H1 (cell line): ENCODE data around the gene CDH12. TPM values are rescaled to one million over a fixed set of nuclear protein-coding genes. Genes with fewer than 3 reads are reported as not detected.

Experiments
- CTCF ChIA-PET: fragments of 300-600 bp; sonication (Branson Sonifier 250); formaldehyde crosslinking; loops from one replicate; lab custom pipeline; 2021; ENCODE audit not compliant: partially characterized antibody; lab: Charles Lee
- POLR2A ChIA-PET: fragments of 300-600 bp; sonication (Branson Sonifier 250); formaldehyde crosslinking; loops from one replicate; lab custom pipeline; 2021; ENCODE audit warnings: inconsistent platforms; ENCODE audit not compliant: partially characterized antibody; lab: Charles Lee
- DNase-seq, 2 experiments: peaks; one replicate each; pipeline versions ENCODE4 v3.0.0 to v3.0.0-alpha.2; 2010 to 2022; ENCODE audit warnings: low spot score in 2 of 2, low read depth in 1 of 2, mixed read lengths in 1 of 2
- FAIRE-seq: peaks from 2 replicates; lab custom pipeline; 2011; peaks lifted over from hg19 to GRCh38; lab: Jason Lieb, UNC
- H2AFZ ChIP-seq: 2 replicates; pipeline ENCODE4 v1.8.1; 2012; ENCODE audit warnings: low read length, inconsistent platforms
- H2AK5ac ChIP-seq: 2 replicates; pipeline ENCODE4 v1.6.1; 2013; ENCODE audit warnings: low read depth, low read length
- H2BK120ac ChIP-seq: replicated peaks from 2 replicates; pipeline ENCODE3; 2013; ENCODE audit warnings: low read depth, low read length, inconsistent platforms
- H2BK12ac ChIP-seq: 2 replicates; pipeline ENCODE4 v1.6.1; 2013; ENCODE audit warnings: low read depth, low read length
- H2BK15ac ChIP-seq: 2 replicates; pipeline ENCODE4 v1.6.1; 2013; ENCODE audit warnings: low read length
- H2BK20ac ChIP-seq: 2 replicates; pipeline ENCODE4 v1.6.1; 2013; ENCODE audit warnings: low read length
- H2BK5ac ChIP-seq: 2 replicates; pipeline ENCODE4 v1.6.1; 2013; ENCODE audit warnings: low read depth, low read length
- H3K14ac ChIP-seq: 2 replicates; pipeline ENCODE4 v1.6.1; 2013; ENCODE audit warnings: inconsistent platforms; ENCODE audit not compliant: insufficient read length
- H3K18ac ChIP-seq: 2 replicates; pipeline ENCODE4 v1.6.1; 2013; ENCODE audit warnings: low read length; ENCODE audit errors: extremely low read depth
- H3K23ac ChIP-seq: 2 replicates; pipeline ENCODE4 v1.6.1; 2013; ENCODE audit warnings: inconsistent platforms; ENCODE audit not compliant: insufficient read length
- H3K23me2 ChIP-seq: 2 replicates; pipeline ENCODE4 v1.6.1; 2013; ENCODE audit warnings: low read depth, low read length
- H3K27ac ChIP-seq: 2 replicates; pipeline ENCODE4 v1.6.1; 2011; ENCODE audit warnings: low read depth, low read length, inconsistent platforms
- H3K27me3 ChIP-seq, 4 experiments: replicated peaks in 1 of 4; 1 replicate in 1 of 4; 2 replicates in 3 of 4; pipeline versions ENCODE4 v1.6.1 to v1.8.1; 2011 to 2013; ENCODE audit warnings: low read length in 3 of 4, mild to moderate bottlenecking in 3 of 4, inconsistent platforms in 2 of 4, mixed read lengths in 2 of 4, moderate library complexity in 1 of 4; ENCODE audit not compliant: control insufficient read depth in 3 of 4, insufficient read depth in 3 of 4; ENCODE audit errors: extremely low read depth in 1 of 4
- H3K36me3 ChIP-seq, 4 experiments: 2 replicates each; pipeline versions ENCODE4 v1.6.1 to v1.8.1; 2011 to 2013; ENCODE audit warnings: mild to moderate bottlenecking in 4 of 4, low read length in 3 of 4, moderate library complexity in 2 of 4, control low read depth in 1 of 4, inconsistent platforms in 1 of 4; ENCODE audit not compliant: insufficient read depth in 4 of 4, control insufficient read depth in 2 of 4
- H3K4ac ChIP-seq: replicated peaks from 2 replicates; pipeline ENCODE3; 2013; ENCODE audit warnings: low read length, low read depth, mixed read lengths, inconsistent platforms; ENCODE audit not compliant: insufficient read length
- H3K4me1 ChIP-seq, 4 experiments: replicated peaks in 1 of 4; 1 replicate in 1 of 4; 2 replicates in 3 of 4; pipeline versions ENCODE4 v1.6.1 to v1.8.1; 2011 to 2013; ENCODE audit warnings: low read length in 3 of 4, inconsistent platforms in 2 of 4, mixed read lengths in 1 of 4; ENCODE audit not compliant: insufficient read depth in 4 of 4, control insufficient read depth in 3 of 4
- H3K4me2 ChIP-seq, 2 experiments: 2 replicates each; pipeline versions ENCODE4 v1.6.1 to v1.8.1; 2011 to 2013; ENCODE audit warnings: low read depth in 2 of 2, low read length in 2 of 2, control low read depth in 1 of 2, inconsistent platforms in 1 of 2, mild to moderate bottlenecking in 1 of 2; ENCODE audit not compliant: insufficient read depth in 1 of 2
- H3K4me3 ChIP-seq, 4 experiments: fragments of 200-600, 300-600 bp in 1 of 4; sonication (generic), shearing (Covaris generic), sonication (Bioruptor Twin) in 1 of 4; 2 replicates each; pipeline versions ENCODE4 v1.5.1 to v1.8.1; 2011 to 2016; ENCODE audit warnings: low read length in 4 of 4, low read depth in 3 of 4, control low read depth in 2 of 4, inconsistent platforms in 2 of 4, mild to moderate bottlenecking in 2 of 4, mixed read lengths in 1 of 4, moderate library complexity in 1 of 4; ENCODE audit not compliant: insufficient read depth in 2 of 4; ENCODE audit errors: extremely low read depth in 1 of 4
- H3K56ac ChIP-seq: replicated peaks from 2 replicates; pipeline ENCODE3; 2013; ENCODE audit warnings: low read depth, mild to moderate bottlenecking, mixed read lengths, low read length, inconsistent platforms; ENCODE audit not compliant: insufficient read length
- H3K79me1 ChIP-seq: 2 replicates; pipeline ENCODE4 v1.6.1; 2013; ENCODE audit warnings: low read depth, low read length, control low read depth
- H3K79me2 ChIP-seq, 2 experiments: 2 replicates each; pipeline versions ENCODE4 v1.6.1 to v1.8.1; 2012 to 2013; ENCODE audit warnings: low read length in 2 of 2, mild to moderate bottlenecking in 2 of 2, inconsistent platforms in 1 of 2; ENCODE audit not compliant: insufficient read depth in 2 of 2, control insufficient read depth in 1 of 2
- H3K9ac ChIP-seq, 4 experiments: replicated peaks in 1 of 4; 1 replicate in 1 of 4; 2 replicates in 3 of 4; pipeline versions ENCODE4 v1.6.1 to v1.8.1; 2011 to 2013; ENCODE audit warnings: low read depth in 3 of 4, low read length in 3 of 4, control low read depth in 2 of 4, mild to moderate bottlenecking in 2 of 4, moderate library complexity in 2 of 4, inconsistent platforms in 1 of 4; ENCODE audit errors: extremely low read depth in 1 of 4
- H3K9me3 ChIP-seq, 2 experiments: 2 replicates each; pipeline versions ENCODE4 v1.6.1 to v1.8.1; 2012 to 2013; ENCODE audit warnings: mild to moderate bottlenecking in 2 of 2, moderate library complexity in 2 of 2, control low read depth in 1 of 2, inconsistent platforms in 1 of 2, low read depth in 1 of 2, low read length in 1 of 2, mixed read lengths in 1 of 2; ENCODE audit not compliant: insufficient read depth in 2 of 2
- H4K20me1 ChIP-seq, 2 experiments: replicated peaks in 1 of 2; 2 replicates each; pipeline versions ENCODE3 to v1.8.1; 2011 to 2013; ENCODE audit warnings: inconsistent platforms in 2 of 2, low read length in 2 of 2, mild to moderate bottlenecking in 1 of 2; ENCODE audit not compliant: insufficient read depth in 2 of 2, control insufficient read depth in 1 of 2
- H4K5ac ChIP-seq: 2 replicates; pipeline ENCODE4 v1.6.1; 2013; ENCODE audit warnings: low read length, low read depth, mixed read lengths, inconsistent platforms; ENCODE audit not compliant: insufficient read length
- H4K8ac ChIP-seq: 2 replicates; pipeline ENCODE4 v1.8.0; 2013; ENCODE audit warnings: mild to moderate bottlenecking, moderate library complexity, low read length, inconsistent platforms; ENCODE audit not compliant: insufficient read depth; ENCODE audit errors: extremely low read depth
- H4K91ac ChIP-seq: replicated peaks from 2 replicates; pipeline ENCODE3; 2013; ENCODE audit warnings: low read length, mixed read lengths, inconsistent platforms; ENCODE audit not compliant: insufficient read length
- BACH1 ChIP-seq: IDR thresholded peaks from 2 replicates; pipeline ENCODE4 v1.6.1; 2012; ENCODE audit warnings: low read length, improper control_type of control experiment
- KDM4A ChIP-seq: IDR thresholded peaks from one replicate; pipeline ENCODE4 v1.7.1; 2012; ENCODE audit warnings: low read depth, mild to moderate bottlenecking, moderate library complexity, low read length, inconsistent platforms; ENCODE audit not compliant: severe bottlenecking
- POU5F1 ChIP-seq: IDR thresholded peaks from 2 replicates; pipeline ENCODE4 v1.6.1; 2011; ENCODE audit warnings: low read depth, mild to moderate bottlenecking, low read length, moderate library complexity
- RXRA ChIP-seq: IDR thresholded peaks from 2 replicates; pipeline ENCODE4 v1.6.1; 2011; ENCODE audit warnings: low read depth, mild to moderate bottlenecking, low read length, moderate library complexity; ENCODE audit not compliant: insufficient read depth
- SAP30 ChIP-seq: fragments of 300-600 bp; sonication (generic); IDR thresholded peaks from 2 replicates; pipeline ENCODE4 v1.7.1; 2012; ENCODE audit warnings: low read length, moderate library complexity, mild to moderate bottlenecking, inconsistent platforms; ENCODE audit not compliant: insufficient read depth, insufficient replicate concordance
- ZNF274 ChIP-seq: IDR thresholded peaks from 2 replicates; pipeline ENCODE4 v1.7.0; 2012; ENCODE audit warnings: low read length, borderline replicate concordance; ENCODE audit errors: extremely low read depth
- WGBS, 2 experiments: shearing (Covaris generic) in 1 of 2; methylation state at CpG; one replicate each; pipeline versions ENCODE4 v1.1.6 to v1.1.7; 2013 to 2015; ENCODE audit warnings: low lambda C conversion rate in 2 of 2, mixed read lengths in 2 of 2, inconsistent platforms in 1 of 2, low coverage in 1 of 2, missing lambda C conversion rate in 1 of 2; ENCODE audit not compliant: insufficient replicate concordance in 2 of 2, insufficient coverage in 1 of 2, insufficient read length in 1 of 2; ENCODE audit errors: extremely low coverage in 1 of 2, missing lambda C conversion rate in 1 of 2; 5-methylcytosine and 5-hydroxymethylcytosine counted together
- polyA plus RNA-seq, 7 experiments: library from polyadenylated mRNA; depleted of rRNA in 3 of 7; stranded (reverse) in 5 of 7; unstranded in 2 of 7; fragments of >200 nt in 5 of 7; fragments of 200-250 nt in 2 of 7; gene quantifications; 1 replicate in 5 of 7; 2 replicates in 1 of 7; 4 replicates in 1 of 7; pipeline versions ENCODE4 v1.2.1 to v1.2.3, GENCODE V29; 2011 to 2013; ENCODE audit warnings: missing spikeins in 2 of 7, mixed read lengths in 2 of 7
- total RNA-seq: library from RNA; stranded (reverse); fragmentation: NEBNext Ultra II Directional; extraction: Animal tissue kit (Norgen Biotek cat#: 25700); gene quantifications from 2 replicates; pipeline ENCODE4 v1.2.1, GENCODE V29; 2021

The CDH12 gene
- total and polyA plus RNA-seq, 2 of the 8 experiments (the other 6 are each of a cell fraction or from before 2014, with no cell fraction given), result 0.03 TPM; not detected in 1

DNA sequence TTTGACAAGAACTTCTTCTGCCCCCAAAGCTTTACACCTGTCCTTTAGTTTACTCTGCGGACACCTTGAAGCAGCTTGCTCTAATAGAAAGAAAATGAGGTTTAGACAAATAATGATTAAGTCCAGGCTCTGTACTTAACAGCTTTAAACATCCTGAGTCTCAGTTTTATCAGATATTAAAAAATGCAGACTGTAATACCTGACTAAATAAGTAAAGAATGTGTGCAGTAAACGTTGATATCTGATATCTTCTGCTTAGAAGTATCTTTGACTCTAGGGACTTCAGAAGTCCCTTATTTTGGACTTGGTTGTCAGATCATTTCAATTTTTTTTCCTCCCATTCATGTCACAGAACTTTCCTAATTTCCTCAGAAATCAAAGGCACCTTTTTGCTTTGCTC lies 1060.4 kb downstream of the CDH12 start:
- no peak overlapping the region for H3K23ac ChIP-seq
- no peak overlapping the region for H3K14ac ChIP-seq
- H3K4me3 ChIP-seq, result no peak overlapping the region
- ChIA-PET CTCF (no interaction called here), POLR2A (no interaction called here)
- H4K8ac ChIP-seq, result no peak overlapping the region
- no peak overlapping the region for H2BK120ac ChIP-seq
- H3K23me2 ChIP-seq, result no peaks in the 10 kb centered on the region
- H4K20me1 ChIP-seq, result no peaks in the 10 kb centered on the region
- H3K27ac ChIP-seq, result no peak overlapping the region
- no peak for DNase-seq
- no peak overlapping the region for H3K4ac ChIP-seq
- H3K4me1 ChIP-seq, result no peaks in the 10 kb centered on the region
- H3K27me3 ChIP-seq, result no peaks in the 10 kb centered on the region
- no peak overlapping the region for H2AK5ac ChIP-seq
- H2AFZ ChIP-seq, result no peak overlapping the region
- no peak overlapping the region for H3K9ac ChIP-seq
- no peaks in the 10 kb centered on the region for H3K79me2 ChIP-seq
- H3K79me1 ChIP-seq, result no peaks in the 10 kb centered on the region
- no peak overlapping the region for H4K91ac ChIP-seq
- no peaks in the 10 kb centered on the region for H3K9me3 ChIP-seq
- TF ChIP-seq BACH1 (no peak), KDM4A (no peak), ZNF274 (no peak), SAP30 (no peak), RXRA (no peak), POU5F1 (no peak)
- WGBS, 2 experiments, result 80% methylated on average over 2 of the region's 2 CpGs; no CpG with 5 or more reads in 1 of the 2 experiments
- H2BK15ac ChIP-seq, result no peak overlapping the region
- H2BK12ac ChIP-seq, result no peak overlapping the region
- no peak overlapping the region for H3K18ac ChIP-seq
- H4K5ac ChIP-seq, result no peak overlapping the region
- FAIRE-seq, result no peak
- no peak overlapping the region for H3K4me2 ChIP-seq
- H3K36me3 ChIP-seq, result no peaks in the 10 kb centered on the region
- no peak overlapping the region for H2BK5ac ChIP-seq
- no peak overlapping the region for H2BK20ac ChIP-seq
- no peak overlapping the region for H3K56ac ChIP-seq
